GM18867 (cell line): ENCODE results near the gene USP22.
"Not testable (repeated sequence)": the region's sequence is repeated elsewhere in the genome, so short reads cannot be mapped to it uniquely, and the experiment has no call there.

Source experiments
- ATAC-seq: cut with Tn5 transposase; IDR thresholded peaks from one replicate; pipeline ENCODE4 v1.9.1; 2021; ENCODE audit warnings: mild to moderate bottlenecking, moderate library complexity; ENCODE audit not compliant: unreplicated experiment

The USP22 gene

DNA sequence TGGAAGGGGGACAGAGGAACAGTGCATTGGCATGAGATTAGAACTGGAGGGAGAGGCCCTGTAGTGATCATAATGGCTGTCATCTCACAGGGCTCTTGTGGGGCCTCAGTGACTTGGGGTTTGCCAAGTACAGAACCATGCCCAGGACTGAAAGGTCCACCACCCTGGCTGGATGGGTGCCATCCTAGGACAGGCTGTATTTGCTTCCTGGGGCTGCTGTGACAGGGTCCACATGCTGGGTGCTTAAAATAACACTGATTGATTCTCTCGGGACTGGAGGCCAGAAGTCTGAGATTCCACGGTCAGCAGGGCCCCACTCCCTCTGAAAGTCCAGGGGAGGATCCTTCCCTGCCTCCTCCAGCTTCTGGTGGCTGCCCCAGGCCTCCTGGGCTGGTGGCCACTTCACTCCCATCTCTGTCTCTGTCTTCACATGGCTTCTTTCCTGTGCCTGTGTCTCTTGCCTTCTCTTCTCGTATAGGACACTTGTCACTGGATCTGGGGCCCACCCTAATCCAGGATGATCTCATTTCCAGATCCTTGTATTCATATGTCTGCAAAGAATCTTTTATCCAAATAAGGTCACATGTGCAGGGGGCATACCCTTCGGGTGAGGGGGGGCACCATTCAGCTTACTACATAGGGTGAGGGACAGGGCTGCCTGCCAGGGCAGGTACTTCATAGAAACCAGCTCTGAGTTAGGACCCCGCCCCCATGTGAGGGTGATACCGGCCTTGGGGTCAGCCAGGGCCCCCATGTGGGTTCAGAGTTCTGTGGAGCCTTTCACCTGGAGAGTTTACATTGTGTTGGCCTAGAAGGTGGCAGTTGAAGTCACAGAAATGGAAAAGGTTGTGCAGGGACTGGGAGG, 52.6 kb downstream of the USP22 start:
- ATAC-seq = no peak

DNA sequence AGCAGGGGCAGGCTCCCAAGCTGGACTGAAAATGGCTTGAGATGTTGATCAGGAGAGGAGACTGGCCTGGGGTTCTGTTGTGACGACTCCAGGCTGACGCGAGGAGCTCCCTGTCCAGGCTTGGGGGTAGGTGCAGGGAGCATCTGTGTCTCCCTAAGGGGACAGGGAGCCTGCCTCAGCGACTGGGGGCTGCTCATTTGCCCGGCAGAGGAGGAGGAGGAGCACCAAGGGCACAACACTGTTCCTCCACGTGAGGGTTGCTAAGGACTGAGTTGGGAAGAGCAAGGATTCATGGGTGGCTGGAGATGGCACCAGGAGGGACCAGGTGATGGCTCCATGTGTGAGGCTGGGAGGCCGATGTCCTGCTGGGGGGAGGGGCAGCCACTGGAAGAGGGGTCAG, 53.3 kb downstream of the USP22 start:
- no peak for ATAC-seq

GRCh38 chr17:20988896-20989295, 53.9 kb downstream of the USP22 start:
- no peak for ATAC-seq

DNA sequence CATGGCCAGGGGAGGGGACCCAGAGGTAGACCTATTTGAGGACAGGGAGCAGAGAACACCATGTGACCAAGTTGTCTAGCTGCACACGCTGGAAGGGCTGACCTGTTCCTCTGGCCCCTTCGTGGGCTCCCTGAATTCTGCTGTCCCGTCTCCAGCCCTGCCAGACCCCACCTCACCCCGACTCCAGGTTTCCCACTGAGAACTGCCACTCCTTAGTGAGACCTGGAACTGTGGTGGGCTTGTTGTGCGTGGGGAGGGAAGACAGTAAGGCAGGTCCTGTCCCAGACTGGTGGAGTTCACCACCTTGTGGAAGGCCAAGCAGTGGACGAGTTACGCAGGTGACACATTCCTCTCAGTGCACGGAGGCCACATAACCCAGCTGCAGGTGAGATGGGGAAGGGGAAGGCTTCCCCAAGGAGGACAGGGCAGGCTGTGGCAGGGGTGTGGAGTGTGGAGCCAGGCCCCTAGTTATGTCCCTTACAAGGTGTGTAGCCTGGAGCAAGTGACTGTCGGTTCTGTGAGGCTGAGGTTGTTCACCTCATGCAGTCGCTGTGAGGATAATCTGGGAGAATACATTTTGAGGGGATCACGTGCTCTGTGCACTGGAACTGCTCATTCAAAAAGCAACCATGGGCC, 54.7 kb downstream of the USP22 start:
- no peak for ATAC-seq

DNA sequence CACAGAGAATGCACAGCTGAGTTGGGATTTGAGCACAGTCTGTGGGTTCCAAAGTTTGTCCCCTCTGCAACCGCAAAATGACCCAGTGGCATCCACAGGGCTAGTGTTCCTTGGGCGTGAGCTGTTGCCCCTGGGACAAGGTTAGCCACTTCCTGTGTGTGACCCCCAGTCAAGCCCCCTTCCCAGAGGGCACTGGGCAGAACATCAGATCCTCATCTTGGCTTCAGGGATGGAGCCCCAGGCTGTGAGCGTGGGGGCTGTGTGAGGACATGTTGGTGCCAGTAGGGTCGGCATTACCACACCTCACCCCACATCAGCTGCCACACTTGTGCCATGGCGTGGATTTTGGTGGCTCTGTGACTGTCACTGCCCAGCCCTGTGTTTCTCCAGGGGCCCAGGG, 55.3 kb downstream of the USP22 start:
- no peak for ATAC-seq

GRCh38 chr17:20986767-20987510, 55.9 kb downstream of the USP22 start:
- no peak for ATAC-seq

DNA sequence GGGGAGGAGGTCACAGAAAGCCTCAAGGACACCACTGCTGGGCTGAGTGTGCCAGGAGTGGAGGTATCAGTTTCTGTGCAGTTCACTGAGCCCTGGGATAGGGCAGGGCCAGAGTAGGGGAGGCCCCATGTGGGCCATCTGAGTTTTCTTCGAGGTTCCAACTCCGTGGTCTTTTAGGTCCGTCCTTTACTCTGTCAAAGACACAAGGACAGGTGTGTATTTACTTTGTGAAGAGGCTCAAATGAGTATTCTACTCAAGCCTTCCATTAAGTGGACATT, 59.5 kb downstream of the USP22 start:
- ATAC-seq = no peak

DNA sequence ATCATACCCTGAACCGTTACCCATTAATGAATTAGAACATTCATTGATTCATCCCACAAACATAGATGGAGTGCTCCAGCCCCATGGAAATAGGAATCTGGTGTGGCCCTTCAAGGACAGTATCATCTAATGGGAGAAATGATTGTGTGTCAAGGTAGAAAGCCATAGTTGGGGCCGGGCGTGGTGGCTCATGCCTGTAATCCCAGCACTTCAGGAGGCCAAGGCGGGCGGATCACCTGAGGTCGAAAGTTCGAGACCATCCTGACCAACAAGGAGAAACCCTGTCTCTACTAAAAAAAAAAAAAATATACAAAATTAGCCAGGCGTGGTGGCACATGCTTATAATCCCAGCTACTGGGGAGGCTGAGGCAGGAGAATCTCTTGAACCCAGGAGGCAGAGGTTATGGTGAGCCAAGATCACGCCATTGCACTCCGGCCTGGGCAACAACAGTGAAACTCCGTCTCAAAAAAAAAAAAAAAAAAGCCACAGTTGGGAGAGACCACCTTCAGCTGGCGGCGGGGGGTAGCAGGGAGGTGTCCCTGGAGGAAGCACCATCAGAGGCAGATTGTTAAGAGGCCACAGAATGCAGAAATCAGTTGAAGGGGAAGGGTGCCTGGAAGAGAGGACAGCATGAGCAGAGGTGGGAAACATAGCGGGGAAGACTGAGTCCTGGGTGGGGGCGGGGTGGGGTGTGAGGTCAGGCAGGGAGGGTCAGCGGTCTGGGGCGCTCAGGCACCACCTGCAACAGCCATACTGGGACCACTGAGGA, 60.0 kb downstream of the USP22 start:
- ATAC-seq = no peak

DNA sequence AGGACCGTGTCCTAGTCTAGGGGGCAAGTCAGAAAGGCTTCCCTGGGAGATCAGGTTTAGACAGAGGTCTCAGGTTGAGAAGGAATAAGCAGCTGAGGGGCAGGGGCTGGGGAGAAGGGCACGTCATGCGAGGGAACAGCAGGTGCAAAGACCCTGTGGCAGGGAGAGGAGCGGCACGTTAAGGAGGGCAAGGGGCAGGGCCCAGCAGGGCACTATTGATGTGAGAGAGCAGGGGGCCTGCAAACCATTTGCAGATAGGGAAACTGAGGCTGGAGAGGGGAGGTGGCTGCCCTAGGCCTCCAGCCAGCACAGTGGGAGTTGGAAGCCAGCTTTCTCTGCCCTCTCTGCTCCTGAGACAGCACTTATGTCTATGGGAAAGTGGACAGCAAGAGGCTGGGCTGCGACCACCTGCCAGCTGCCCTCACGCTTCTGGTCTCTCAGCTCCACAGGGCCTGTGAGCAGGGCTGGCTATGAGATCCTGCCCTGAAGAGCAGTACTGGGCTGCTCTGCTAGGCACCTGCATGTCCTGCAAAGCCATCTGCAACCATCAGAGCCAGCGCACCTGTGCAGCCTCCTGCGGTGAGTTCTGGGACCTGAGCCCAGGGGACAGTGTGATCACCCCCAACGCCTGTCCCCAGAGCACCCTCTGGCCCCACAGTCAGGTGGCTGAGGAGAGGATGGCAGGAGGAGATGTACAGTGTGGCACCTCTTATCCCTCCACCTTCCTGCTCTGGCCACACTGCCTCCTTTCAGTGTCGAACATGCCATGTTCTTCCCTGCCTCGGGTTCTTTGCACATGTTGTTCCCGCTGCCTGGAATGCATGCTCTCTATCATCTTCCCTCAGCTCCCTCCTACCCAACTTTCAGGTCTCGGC, 61.5 kb downstream of the USP22 start:
- no peak for ATAC-seq

- ATAC-seq = no peak
Observed at GRCh38 chr17:20979792-20980083, 63.1 kb downstream of the USP22 start.

DNA sequence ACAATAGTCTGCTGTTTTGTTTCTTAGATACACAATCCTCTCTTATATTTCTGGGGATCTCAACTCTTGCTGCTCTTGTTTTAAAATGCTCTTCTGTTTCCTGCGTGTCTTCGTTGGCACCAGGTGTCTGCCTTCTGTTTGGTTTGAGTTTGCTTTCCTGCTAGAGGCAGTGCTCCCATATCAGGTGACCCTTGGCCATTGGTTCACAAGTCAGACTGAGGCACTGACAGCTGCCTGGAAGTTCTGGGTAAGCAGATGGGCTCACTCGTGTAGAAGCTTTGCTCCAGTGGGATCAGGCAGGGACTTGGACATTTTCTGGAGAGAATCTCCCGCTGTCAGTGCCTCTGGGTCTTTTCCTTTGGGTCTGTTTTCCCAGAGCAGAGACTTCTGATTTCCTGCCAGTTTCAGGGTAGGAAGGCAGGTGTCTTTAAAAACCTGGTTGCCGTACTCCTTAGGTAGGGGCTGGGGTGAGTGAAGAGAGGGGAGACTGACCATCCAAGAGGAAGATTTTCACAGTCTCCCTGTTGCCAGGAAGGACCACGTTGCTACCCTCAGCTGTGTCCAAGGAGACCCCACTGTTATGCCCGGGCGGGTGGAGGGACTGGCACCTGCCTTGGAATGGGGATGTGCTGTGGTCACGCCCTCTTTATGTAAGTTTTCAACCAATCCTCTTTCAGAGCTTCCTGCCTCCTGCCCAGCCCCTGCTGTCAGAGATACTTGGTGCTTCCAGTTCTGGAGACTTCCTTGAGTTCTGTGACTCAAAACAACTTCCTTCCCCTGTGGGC, 63.6 kb downstream of the USP22 start:
- ATAC-seq = not testable (repeated sequence)

- ATAC-seq = not testable (repeated sequence)
Observed at GRCh38 chr17:20977609-20978253, 65.1 kb downstream of the USP22 start.

DNA sequence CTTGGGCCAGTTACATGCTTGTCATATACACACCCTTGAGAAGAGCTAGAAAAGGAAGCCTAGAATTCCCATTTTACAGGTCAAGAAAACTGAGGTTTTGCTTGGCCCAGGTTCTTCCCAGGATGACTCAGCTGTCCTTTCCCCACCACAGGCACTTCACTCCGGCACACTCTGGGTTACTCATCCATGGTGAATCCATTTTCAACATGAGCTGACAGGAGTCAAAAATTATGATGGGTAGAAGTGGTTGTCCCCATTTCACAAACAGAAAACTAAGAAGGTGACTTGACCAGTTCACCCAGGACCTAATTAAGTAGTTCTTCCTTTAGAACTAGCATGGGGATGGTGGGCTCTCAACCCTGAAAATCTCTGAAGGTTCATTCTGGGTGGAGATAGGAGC, 67.2 kb downstream of the USP22 start:
- no peak for ATAC-seq

DNA sequence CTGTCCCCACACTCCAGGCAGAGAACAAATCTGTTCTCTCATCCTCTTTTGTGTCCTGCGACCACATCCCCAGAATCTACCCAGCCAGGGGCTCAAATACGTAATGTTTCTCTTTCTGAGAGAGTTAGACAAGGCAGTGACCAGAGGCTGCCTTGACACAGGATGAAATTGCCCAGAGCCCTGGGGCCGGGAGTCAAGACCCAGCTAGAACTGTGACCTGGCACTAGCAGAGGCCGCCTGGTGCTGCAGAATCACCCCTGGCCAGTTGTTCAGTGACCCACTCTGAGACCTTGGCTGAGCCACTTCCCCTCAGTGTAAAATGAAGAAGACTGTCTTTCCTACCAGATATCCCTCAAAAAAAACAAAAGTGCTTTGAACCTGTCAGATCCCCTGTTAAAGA, 72.5 kb downstream of the USP22 start:
- no peak for ATAC-seq

DNA sequence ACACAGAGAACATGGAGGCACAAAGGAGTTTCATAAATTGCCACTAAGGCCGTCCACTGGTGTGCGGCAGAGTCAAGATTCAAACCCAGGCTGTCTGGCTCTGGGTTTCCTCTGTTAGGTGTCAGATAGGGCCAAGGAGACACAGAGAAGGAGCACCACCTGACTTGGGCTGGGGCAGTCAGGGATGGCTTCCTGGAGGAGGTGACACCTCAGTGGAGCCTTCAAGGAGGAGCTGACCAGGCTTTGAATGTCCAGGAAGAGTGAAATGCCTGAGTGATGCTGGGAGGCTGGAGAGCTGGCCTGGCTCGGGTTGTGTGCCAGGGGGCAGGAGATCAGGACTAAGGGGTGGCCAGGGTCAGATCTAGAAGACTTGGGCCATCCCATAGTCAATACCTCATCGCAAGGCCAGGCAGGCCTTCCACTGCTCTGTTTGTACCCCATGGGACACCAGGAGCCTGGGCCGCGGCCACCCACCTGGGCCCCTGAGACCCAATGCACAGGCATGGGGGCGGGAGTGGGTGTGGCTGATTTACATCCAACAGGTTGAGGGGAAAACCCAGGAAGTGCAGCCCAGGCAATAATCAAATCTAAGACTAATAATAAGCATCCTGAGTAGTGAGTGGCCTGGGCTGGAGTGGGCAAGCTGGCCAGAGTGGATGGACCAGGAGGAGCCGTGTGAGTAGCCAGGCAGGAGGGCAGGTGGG, 73.7 kb downstream of the USP22 start:
- no peak for ATAC-seq

GRCh38 chr17:20967776-20968175, 75.0 kb downstream of the USP22 start:
- no peak for ATAC-seq

DNA sequence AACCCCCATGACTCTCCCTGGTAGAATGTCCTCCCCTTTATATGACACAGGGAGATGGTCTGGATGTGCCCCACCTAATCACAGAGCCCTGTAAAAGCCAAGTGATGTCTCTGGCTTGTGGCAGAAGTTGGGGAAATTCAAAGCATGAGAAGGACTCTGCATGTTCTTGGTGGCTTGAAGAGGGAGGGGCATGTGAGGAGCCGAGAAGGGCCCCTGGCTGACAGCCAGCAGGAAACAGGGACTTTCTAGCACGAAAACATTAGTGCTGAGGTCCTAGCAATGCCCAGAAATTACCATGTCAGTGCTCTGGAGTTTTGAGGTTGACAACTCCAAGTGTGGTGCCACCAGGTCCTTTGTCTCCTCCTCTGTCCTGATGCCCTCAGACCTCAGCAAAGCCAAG, 75.9 kb downstream of the USP22 start:
- peak; percentile 41 for ATAC-seq

- ATAC-seq = no peak
Observed at GRCh38 chr17:20965492-20965891, 77.3 kb downstream of the USP22 start.

- ATAC-seq = no peak
Observed at GRCh38 chr17:20961586-20961985, 81.2 kb downstream of the USP22 start.
